Breast epithelium (tissue), 3 donors: ENCODE data around the gene RIMBP2.

Experiments used
- POLR2A ChIP-seq: fragments of 450-650 bp; IDR thresholded peaks from one replicate; pipeline ENCODE4 v1.6.1; 2016; ENCODE audit warnings: antibody characterized with exemption, mild to moderate bottlenecking, moderate library complexity
- TF ChIP-seq, protein P1 (sequence below), 3 donors: fragments of 450-650 bp; IDR thresholded peaks; one replicate each; pipeline ENCODE4 v1.5.1; 2016 to 2017; ENCODE audit warnings: antibody characterized with exemption in 3 of 3, mild to moderate bottlenecking in 3 of 3, moderate library complexity in 3 of 3

DNA sequence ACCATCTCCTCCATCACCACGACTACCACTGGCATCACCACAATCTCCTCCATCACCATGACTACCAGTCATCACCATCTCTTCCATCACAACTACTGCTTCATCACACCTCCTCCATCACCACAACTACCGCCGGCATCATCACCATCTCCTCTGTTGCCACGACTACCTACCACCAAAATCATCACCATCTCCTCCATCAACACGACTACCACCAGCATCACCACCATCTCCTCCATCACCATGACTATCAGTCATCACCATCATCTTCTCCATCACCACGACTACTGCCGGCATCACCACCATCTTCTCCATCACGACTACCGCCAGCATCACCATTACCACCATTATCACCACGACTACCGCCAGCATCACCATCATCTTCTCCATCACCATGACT, 89.5 kb downstream of the RIMBP2 start:
- TF ChIP-seq, protein P1, sequence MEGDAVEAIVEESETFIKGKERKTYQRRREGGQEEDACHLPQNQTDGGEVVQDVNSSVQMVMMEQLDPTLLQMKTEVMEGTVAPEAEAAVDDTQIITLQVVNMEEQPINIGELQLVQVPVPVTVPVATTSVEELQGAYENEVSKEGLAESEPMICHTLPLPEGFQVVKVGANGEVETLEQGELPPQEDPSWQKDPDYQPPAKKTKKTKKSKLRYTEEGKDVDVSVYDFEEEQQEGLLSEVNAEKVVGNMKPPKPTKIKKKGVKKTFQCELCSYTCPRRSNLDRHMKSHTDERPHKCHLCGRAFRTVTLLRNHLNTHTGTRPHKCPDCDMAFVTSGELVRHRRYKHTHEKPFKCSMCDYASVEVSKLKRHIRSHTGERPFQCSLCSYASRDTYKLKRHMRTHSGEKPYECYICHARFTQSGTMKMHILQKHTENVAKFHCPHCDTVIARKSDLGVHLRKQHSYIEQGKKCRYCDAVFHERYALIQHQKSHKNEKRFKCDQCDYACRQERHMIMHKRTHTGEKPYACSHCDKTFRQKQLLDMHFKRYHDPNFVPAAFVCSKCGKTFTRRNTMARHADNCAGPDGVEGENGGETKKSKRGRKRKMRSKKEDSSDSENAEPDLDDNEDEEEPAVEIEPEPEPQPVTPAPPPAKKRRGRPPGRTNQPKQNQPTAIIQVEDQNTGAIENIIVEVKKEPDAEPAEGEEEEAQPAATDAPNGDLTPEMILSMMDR (IDR thresholded peaks at IDR 0.05) = no peak
- TF ChIP-seq POLR2A = no peak
